Measurements from ENCODE around the gene KLHDC4.
A peak's percentile ranks its signal among the peaks of the same experiment; 100 is the strongest.

The KLHDC4 gene

DNA sequence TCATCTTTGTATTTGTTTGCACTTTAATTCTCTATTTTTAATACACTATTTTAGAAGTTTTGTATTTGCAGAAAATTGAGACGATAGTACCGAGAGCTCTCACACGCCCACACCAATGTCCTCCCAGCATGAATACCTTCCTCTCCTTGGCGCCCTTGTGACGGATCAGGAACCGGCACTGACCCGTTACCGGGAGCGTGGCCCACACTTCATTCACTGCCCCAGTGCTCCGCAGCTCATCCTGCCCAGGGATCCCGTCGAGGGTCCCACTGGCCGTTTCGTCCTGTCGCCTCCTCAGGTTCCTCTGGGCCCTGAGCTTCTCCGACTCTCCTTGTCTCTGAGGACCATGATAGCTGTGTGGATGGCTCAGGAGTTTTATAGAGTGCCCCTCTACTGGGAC is 50.6 kb downstream of the KLHDC4 start:
- no peak for DNase-seq

DNA sequence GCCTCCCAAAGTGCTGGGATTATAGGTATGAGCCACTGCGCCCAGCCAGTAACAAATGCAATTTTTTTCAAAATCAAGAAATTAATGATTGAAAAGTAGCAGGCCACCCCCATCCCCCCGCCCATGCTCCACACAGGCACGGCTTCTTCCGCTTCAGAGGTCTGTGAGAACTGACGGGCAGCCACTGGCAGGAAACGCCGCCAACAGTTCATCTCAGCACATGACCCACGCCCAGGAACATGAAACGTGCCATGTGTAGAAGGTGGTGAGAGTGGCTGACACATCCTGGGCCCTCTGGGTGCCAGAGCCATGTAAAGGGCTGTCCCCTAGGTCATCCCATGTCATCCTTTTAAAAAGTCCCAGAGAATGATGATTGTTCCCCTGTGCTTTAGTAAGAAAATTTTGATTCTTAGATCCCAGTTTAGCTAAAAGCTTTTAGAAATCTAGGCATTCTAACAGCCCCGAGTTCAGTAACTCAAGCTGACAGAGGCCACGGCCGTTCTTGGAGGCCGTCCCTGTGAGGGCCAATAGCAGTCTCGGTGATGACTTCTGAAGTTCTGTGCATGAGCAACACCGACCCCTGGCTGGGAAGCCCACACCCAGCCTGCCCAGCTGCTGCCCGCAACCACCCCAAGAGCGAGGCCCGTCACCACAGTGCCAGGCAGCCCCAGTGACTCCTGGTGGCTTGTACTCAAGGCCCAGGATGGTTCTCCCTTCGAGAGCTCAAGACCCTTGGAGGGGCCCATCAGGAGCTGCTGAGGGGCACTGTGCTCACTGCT is 52.1 kb downstream of the KLHDC4 start:
- no peak for DNase-seq

DNA sequence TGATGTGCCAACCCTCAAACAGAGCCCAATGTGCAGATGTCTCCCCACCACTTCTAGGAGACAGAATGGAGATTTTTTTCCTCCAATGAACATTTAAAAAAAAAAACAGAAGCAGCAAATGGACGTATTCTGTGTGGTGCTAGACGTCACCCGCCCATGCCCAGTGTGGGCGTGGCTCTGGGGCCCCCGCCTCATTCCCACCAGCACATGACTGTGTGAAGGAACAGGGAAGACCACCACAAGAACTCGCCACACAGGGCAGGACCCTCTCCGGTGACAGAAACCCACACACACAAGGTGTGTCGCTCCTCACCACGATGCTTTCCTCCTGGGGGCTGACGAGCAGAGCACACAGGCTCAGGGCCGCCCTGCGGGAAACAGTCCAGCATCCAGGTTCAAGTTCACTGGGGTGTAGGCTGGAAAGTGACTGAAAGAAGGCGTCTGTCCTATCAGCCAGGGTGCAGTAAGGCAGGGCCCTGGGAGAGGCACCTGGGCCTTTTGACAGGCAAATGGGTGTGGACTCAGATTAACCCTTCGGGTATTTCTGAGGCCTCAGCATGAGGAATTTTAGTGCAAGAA is 53.5 kb downstream of the KLHDC4 start:
- DNase-seq, result no peak

DNA sequence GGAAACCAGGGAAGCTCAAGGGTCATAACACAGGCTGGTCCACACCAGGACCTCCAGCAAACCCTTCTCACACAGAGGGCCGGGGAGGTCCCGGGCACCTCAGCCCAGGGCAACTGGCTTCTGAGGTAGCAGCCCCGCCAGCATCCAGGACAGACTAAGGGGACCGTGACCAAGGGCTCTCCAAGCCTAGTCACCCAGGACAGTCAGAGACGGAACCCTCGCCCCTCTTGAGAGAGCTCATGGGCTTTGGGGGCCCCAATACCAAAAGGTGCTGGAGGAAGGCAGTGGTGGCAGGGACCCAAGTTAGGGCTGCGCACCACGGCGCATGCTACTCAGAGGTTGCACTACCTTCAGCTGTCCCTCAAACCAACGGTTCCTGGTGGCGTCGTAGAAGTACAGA is 54.9 kb downstream of the KLHDC4 start:
- no peak for DNase-seq

DNA sequence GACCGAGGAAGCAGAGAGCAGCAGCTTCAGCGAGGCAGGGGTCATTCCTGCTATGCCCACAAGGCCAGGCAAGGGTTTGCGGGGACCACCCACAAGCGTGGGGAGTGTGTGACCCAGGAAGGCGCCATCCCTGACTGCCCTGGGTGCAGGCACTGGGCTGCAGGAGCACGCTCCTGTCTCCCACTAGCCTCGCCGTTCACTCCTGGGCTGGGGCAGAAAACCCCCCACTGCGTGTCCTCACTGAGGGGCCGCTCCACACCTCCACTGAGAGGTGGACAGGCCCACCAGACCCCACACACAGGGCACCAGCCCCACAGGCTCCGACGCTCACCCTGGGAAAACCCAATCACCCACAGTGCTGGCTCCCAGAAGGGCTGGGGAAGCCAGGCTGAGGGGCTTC is 56.1 kb downstream of the KLHDC4 start:
- no peak for DNase-seq

DNA sequence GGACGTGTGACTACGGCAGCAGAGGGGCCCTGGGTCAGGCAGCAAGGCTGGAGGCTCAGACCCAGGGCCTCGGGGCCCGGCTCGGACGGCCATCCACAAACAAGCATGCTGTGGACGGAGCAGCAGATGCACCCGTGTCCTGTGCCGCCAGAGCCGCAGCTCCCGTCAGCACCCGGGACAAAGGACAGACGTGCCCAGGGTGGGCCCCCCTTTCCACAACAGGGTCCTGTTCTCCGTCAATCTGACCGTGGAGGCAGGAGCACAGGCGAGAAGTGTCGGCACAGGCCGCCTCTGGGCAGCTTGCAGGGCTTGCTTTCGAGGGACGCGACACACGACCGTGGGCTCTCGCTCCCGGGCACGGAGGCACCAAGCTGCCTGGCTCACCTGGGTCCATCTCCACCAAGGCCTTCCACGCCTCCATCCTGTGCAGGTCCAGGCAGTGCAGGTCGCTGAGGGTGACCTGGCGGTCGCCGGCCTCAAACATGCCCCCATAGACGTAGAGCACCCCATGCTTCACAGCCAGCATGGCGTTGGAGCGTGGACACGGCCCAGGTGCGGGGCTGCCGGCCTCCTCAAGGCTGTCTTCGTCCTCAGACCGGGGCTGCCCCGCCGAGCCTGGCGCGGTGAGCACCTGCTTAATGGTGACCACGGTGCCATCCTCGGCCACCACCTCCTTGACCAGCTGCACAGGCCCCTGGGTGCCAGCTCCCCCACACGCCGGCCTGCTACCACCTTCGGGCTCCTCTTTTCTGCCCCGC is 56.7 kb downstream of the KLHDC4 start:
- no peak for DNase-seq

DNA sequence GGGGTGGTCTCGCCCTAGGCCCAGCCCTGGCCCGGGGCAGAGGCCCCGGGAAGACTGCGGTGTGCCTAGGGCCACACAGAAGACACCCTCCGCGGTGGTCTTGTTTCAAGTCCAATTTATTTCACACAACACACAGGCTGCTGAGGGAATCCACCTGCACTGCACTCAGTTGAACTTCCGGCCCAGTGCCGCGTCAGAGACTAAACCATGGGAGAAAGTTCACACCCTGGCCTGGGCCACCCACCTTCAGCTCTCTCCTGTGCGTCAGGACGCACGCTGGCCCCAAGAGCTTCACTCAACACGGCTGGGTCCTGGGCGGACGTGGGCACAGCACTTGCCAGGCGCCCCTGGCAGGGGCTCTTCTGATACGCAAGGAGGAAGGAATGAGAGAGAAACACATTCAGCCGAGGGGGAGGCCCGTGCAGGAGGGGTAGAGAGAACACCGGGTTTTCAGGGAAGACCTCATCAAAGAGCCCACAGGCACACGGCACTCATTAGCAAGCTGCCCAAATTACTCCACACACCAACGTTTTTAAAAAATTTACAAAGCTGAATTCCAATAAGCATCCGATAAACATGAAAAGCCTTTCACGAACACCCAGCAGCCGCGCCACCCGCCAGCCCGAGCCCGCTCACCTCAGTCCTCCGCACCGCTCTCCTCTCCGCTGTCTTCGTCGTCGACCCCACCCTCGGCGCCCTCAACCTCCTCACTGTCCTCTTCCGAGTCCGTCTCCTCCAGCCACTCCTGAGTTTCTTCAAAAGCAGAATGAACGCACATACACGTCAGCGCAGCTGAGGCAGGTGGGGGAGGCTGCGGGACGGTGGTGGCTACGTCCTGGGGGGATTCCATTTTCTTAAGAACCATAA is 57.8 kb downstream of the KLHDC4 start:
- no peak for DNase-seq

DNA sequence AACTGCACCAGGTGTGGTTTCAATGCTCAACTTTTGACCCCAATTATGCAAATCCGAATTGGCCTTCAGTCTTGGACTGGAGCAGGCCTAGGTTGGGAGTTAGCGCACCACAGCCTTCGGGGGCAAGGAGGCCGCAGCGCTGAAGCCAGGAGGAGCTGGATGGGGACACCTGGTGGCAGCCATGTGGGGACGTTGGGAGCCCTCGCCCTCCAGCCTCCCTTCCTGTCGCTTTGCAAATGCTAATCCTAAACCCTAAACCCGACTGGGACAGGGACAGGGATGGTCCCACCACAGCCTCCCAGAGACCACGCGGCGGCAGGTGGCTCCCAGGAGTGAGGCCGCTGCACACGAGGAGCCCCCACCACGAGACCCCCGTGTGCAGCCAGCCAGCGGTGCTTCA is 58.7 kb downstream of the KLHDC4 start:
- DNase-seq, result no peak

DNA sequence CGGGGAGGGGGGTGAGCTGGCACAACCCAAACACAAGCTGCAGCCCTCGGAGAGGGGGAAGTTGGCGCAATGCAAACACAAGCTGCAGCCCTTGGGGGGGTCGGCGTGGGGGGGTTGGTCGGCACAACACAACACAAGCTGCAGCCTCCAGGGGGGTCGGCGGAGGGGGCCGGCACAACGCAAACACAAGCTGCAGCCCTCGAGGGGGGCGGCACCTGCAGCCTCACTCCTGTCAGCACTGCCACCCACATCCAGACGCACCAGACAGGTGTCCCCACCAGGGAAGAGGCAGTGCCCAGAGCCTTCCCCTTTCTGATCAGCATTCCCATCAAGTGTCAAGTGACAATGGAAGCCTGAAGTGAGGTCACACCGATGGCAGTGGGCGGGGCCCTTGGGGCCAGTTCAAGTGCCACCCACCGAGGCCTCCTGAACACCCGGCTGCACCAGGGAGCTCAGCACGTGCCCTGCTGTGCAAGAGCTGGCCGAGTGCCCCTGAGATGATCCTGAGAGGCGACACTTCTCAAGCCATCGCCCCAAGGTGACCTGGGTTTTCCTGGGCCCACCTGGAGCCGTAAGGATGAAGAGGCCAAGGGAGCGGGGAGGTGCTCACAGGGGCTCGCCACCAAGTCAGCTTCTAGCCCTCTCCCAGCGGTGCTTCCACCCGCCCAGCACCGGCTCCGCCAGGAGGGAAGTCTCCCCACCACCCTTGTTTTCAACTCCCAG is 59.3 kb downstream of the KLHDC4 start:
- no peak for DNase-seq

DNA sequence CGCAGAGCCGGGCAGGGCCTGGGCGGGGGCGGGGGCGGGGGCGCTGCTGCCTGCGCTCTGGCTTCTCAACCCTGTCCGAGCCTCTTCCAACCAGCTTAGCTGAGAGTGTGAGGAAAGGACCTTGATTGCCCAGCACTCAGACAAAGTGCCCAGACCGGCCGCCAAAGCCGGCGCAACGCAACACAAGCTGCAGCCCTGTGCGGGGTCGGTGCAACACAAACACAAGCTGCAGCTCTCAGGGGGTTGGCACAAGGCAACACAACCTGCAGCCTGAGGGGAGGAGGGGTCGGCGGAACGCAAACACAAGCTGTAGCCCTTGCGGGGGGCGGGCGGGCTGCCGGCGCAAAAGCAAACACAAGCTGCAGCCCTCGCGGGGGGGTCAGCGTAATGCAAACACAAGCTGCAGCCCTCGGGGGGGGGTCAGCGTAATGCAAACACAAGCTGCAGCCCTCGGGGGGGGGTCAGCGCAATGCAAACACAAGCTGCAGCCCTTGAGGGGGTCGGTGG is 60.0 kb downstream of the KLHDC4 start:
- peak; percentile 49 for DNase-seq

DNA sequence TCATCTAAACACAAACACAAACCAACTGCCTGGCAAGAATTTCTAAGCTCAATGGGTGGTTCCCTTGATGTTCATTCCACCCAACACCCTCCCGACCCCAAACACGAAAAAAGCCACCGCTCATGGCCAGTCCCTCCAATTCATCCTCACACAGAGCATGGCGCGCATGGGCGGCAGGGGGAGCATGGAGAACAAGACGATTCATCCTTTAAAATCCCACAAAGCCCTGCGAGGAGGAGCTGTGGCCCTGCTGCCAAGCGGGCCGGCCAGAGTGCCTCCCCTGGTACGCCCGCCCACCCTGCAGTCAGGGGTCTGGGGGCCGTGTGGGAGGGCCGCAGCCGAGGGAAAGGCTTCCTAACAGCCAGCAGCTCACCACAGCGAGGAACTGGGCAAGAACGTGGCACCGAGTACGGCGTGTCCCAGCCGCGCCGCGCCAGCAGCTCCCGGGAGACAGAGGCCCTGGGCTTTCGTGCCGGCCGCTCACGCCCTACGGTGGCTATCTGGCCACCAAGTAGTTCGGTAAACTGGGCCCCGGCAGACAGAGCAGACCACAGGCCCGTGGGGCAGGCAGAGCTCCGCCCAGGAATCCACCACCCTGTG is 60.9 kb downstream of the KLHDC4 start:
- DNase-seq, result no peak

DNA sequence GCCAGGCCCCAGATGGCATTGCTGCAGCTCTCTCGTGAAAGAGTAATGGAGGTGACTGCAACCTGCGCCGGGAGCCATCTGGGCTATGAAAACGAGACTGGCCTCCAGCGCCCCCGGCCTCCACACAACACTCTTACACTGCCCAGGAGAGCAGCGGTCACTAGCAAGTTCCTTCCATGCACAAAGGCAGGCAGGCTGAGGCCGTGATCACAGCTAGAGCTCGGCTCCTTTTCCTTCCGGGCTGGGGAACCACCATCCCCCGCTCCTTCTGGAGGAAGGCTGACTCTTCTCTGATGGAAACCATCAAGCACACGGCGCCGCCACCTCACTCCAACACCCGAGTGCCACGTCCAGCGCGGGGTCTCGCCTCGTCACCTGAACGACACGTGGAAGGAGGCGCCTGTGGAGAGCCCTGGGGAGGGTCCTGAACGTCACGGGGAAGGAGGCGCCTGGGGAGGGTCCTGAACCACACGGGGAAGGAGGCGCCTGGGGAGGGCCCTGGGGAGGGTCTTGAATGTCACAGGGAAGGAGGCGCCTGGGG is 61.9 kb downstream of the KLHDC4 start:
- no peak for DNase-seq

DNA sequence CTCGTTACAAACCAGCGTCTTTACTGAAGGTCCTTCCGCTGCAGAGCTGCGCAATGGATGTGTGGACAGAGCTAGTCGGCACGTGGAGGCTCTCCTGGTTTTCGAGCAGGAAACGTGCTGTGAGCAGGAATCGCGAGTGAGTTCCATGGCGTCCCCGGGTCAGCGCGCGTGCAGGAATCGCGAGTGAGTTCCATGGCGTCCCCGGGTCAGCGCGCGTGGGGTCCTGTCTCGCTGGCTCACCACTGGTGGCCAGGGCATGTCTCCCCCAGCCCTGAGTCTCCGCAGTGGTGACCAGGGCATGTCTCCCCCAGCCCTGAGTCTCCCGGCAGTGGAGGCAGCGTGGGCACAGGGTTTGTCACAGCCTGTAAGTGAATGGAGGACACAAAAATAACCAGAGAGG is 62.7 kb downstream of the KLHDC4 start:
- DNase-seq, result no peak

DNA sequence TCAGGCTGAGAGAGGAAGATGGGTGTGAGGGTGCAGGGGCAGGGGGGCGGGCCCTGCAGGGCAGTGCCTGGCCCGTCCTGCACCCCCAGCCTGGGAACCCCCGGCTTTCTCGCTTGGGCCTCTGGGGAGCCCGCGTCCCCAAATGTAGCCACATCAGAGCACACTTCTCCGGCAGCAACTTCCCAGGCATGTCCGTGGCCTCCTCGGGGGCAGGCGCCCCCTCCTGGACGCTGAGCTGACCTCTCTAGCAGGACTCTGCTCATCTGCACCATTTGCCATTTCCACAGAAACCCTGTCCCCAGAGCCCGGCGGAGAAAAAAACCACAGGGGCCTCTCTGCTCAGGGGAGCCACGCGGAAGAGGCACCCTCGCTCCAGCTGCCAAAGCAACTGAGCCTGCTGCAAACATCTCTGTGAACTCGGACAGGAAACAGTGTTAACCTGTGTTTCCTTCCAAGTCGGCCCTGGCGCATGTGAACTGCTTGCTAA is 63.4 kb downstream of the KLHDC4 start:
- DNase-seq, result no peak

DNA sequence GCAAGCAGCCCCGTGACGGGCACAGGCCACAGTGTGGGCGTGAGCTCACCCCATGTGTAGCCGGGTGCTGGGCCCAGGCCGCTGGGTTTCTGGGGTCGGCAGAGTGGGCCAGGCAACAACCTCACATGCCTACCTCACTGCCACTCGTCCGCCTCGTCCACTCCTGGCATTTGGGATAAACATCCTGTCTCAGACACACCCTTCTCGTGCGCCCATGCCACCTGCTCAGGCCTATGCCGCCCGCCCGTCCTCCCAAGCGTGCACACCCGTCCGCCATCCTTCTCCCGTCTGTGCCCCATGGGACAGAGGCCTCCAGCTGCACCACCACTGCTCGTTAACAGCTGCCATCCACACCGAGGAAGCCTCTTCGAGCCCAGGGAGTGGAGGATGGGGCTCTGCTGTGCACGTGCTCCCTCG is 64.3 kb downstream of the KLHDC4 start:
- no peak for DNase-seq

DNA sequence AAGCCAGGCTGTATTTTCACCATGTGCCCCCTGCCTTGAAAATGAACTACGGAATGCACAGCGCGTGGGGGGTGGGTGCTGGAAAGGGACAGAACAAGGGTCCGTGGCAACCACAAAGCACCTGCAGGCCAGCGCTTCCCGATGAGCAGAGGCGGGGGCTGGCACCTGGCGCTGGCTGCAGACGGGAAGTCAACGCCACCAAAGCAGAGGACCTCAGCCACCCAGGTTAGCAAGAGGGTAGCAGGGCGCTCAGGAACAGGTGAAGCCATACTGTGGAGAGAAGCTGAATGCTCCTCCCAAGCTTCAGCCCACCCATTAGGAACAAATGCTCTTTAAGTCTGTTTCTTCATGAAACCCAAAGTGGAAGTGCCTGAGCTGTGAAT is 64.7 kb downstream of the KLHDC4 start:
- DNase-seq, result no peak

DNA sequence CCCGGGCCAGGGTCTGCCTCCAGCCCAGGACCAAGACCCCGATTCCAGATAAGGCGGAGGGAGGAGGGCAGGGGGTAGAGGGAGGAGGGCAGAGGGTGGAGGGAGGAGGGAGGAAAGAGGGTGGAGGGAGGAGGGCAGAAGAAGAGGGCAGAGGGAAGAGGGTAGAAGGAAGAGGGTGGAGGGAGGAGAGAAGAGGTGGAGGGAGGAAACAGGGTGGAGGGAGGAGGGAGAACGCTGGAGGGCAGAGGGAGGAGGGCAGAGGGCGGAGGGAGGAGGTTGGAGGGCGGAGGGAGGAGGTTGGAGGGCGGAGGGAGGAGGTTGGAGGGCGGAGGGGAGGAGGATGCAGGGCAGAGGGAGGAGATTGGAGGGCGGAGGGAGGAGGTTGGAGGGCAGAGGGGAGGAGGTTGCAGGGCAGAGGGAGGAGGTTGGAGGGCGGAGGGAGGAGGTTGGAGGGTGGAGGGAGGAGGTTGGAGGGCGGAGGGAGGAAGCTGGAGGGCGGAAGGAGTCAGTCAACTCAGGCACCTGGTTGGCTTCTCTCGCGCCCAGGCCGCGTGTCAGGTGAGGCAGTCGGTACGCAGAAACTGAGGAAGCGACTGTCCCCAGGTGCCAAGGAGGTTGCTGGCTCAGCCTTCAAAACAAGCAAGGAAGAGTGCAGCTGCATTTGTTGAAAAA is 65.2 kb downstream of the KLHDC4 start:
- DNase-seq, result no peak

DNA sequence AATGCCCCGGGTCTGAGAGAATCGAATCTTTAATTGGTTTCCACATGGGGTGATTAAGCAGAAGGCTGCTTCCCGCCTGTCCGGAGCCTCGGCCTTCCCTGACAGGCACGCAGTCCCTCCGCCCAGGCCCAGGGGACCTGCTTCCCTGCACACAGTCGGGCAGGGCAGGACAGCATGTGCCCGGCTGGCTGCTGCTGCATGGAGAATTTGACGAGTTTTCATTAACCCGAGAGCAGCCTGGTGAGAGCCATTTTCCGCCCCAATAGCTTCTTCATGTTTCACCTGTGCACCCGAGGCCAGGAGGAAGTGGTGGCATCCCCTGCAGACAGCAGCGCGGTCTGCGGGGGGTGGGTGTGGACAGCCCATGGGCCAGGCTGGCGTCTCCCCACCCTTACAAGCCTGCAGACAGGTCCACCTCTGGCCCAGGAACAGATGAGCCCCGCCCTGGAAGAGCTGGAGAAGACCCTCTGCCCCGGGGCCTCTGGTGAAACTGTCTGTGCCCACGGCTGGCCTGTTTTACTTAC is 67.0 kb downstream of the KLHDC4 start:
- DNase-seq, result no peak

DNA sequence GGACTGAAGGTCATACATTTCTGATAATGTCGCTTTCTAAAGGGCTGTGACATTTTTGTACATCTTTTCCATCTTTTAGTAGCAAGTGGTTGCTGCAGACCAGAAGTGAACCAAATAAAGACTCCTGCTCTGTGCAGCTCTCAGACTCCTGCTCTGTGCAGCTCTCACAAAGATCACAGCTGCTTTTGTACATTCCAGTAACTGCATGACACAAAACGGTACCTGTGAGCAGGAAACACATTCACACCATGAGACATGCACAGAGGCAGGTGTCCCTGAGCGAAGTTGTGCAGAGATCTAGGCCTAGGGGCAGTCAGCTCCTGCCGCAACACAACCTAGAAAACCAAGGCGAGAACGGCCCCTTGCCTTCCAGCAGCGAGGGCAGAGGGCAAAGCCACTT is 67.5 kb downstream of the KLHDC4 start:
- DNase-seq, result no peak

DNA sequence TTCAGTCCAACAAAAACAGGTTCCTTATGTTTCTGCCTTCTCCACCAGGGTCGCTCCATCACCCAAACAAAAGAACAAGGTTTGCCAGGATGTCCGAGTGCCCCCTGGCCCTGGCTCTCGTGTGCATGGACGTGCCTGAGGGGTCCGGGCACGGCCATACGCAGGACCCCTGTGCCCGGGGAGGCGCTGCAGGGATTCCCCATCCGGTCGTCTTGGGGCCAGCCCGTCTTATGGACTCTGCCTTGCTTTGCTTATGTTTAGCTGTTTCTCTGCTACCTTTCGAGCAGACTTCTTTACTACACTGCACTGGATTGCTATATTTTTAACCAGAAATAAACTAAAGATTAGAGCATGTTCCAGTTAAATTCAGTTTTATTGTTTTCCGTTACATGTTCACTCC is 68.0 kb downstream of the KLHDC4 start:
- DNase-seq, result no peak

DNA sequence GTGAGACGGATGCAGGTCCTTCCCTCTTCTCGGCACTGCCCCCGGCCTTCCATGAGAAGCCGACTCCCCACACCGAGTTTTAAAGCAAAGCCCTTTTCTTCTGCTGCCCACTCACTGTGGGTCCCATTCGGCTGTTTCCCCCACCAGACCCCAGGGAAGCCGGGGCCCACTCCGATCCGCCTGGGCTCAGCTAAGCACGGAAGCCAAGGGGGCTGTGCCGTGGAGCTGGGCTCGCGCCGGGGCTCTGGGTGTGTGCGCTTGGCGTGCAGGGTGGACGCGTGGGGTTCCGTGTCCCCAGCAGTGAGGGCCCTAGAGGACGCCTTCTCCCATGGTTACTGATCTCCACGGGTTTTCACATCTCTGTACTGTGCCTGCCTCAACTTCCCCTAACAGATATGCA is 68.5 kb downstream of the KLHDC4 start:
- no peak for DNase-seq

All from NCI-H1694 (cell line).